Endothelial cell of umbilical vein (primary cell): ENCODE measurements around the gene MAL. TPM values are rescaled to one million over a fixed set of nuclear protein-coding genes. Genes with fewer than 3 reads are reported as not detected.

Experiments
- BruUV-seq: library from RNA; stranded (reverse); fragments of 400-500 nt; replicated peaks from 2 replicates; lab custom pipeline; 2021; lab: Mats Ljungman, UMichigan
- CTCF ChIA-PET: fragments of 300-600, 350-600 bp; sonication (Branson Sonifier 250); formaldehyde crosslinking; loops from one replicate; lab custom pipeline; 2021; ENCODE audit warnings: antibody characterized with exemption, inconsistent platforms; lab: Charles Lee
- POLR2A ChIA-PET: fragments of 300-600, 350-600 bp; sonication (Branson Sonifier 250); formaldehyde crosslinking; loops from one replicate; lab custom pipeline; 2021; ENCODE audit warnings: antibody characterized with exemption, inconsistent platforms; lab: Charles Lee
- DNase-seq: peaks from one replicate; pipeline ENCODE4 v3.0.0-alpha.2; 2011; ENCODE audit warnings: low read depth, low spot score
- FAIRE-seq: peaks from 2 replicates; lab custom pipeline; 2011; peaks lifted over from hg19 to GRCh38; lab: Jason Lieb, UNC
- H2AFZ ChIP-seq: 2 replicates; pipeline ENCODE4 v1.6.0; 2012; ENCODE audit warnings: low read depth, low read length, control low read depth, inconsistent platforms
- H3K27ac ChIP-seq: 2 replicates; pipeline ENCODE4 v1.5.1; 2011; ENCODE audit warnings: low read depth, mild to moderate bottlenecking, control low read depth, low read length, moderate library complexity; ENCODE audit not compliant: insufficient read depth
- H3K27me3 ChIP-seq, 2 experiments: 2 replicates each; pipeline versions ENCODE4 v1.6.0 to v1.6.1; 2011; ENCODE audit warnings: low read length in 2 of 2, mixed read lengths in 1 of 2; ENCODE audit not compliant: control insufficient read depth in 2 of 2, insufficient read depth in 2 of 2
- H3K36me3 ChIP-seq, 2 experiments: 2 replicates in 1 of 2; 3 replicates in 1 of 2; pipeline ENCODE4 v1.5.1; 2011; ENCODE audit warnings: low read length in 2 of 2, mild to moderate bottlenecking in 1 of 2, moderate library complexity in 1 of 2; ENCODE audit not compliant: control insufficient read depth in 2 of 2, insufficient read depth in 2 of 2; ENCODE audit errors: extremely low read depth in 1 of 2
- H3K4me1 ChIP-seq: 3 replicates; pipeline ENCODE4 v1.5.1; 2011; ENCODE audit warnings: mild to moderate bottlenecking, low read length; ENCODE audit not compliant: control insufficient read depth, insufficient read depth; ENCODE audit errors: extremely low read depth
- H3K4me2 ChIP-seq: 2 replicates; pipeline ENCODE4 v1.6.1; 2011; ENCODE audit warnings: low read length, control low read depth, mixed read lengths; ENCODE audit not compliant: insufficient read depth
- H3K4me3 ChIP-seq, 3 experiments: fragments of 200-600 bp in 1 of 3; sonication (generic), shearing (Covaris generic) in 1 of 3; replicated peaks in 1 of 3; 2 replicates each; pipeline ENCODE4 v1.5.1; 2011 to 2016; ENCODE audit warnings: control low read depth in 3 of 3, low read length in 3 of 3, mild to moderate bottlenecking in 2 of 3, inconsistent platforms in 1 of 3, low read depth in 1 of 3, moderate library complexity in 1 of 3; ENCODE audit not compliant: insufficient read depth in 1 of 3
- H3K79me2 ChIP-seq: 2 replicates; pipeline ENCODE4 v1.6.0; 2012; ENCODE audit warnings: low read length, inconsistent platforms; ENCODE audit not compliant: control insufficient read depth, insufficient read depth
- H3K9ac ChIP-seq: replicated peaks from 2 replicates; pipeline ENCODE3; 2011; ENCODE audit warnings: low read length, control low read depth; ENCODE audit not compliant: insufficient read depth; ENCODE audit errors: extremely low read depth
- H3K9me1 ChIP-seq: replicated peaks from 3 replicates; pipeline ENCODE4 v1.6.0; 2011; ENCODE audit warnings: mild to moderate bottlenecking, low read length; ENCODE audit not compliant: control insufficient read depth, insufficient read depth; ENCODE audit errors: extremely low read depth
- H3K9me3 ChIP-seq: replicated peaks from 2 replicates; pipeline ENCODE4 v1.5.1; 2012; ENCODE audit warnings: low read length, inconsistent platforms; ENCODE audit not compliant: control insufficient read depth, insufficient read depth
- H4K20me1 ChIP-seq: replicated peaks from 2 replicates; pipeline ENCODE3; 2011; ENCODE audit warnings: mild to moderate bottlenecking, low read length; ENCODE audit not compliant: control insufficient read depth, insufficient read depth; ENCODE audit errors: extremely low read depth
- EZH2 ChIP-seq: IDR thresholded peaks from 2 replicates; pipeline ENCODE4 v1.6.1; 2012; ENCODE audit warnings: borderline replicate concordance, low read depth, mild to moderate bottlenecking, moderate library complexity, low read length, inconsistent platforms; ENCODE audit not compliant: severe bottlenecking
- FOS ChIP-seq: IDR thresholded peaks from 2 replicates; pipeline ENCODE4 v1.6.1; 2011; ENCODE audit warnings: mild to moderate bottlenecking, low read length, moderate library complexity, borderline replicate concordance; ENCODE audit not compliant: insufficient read depth
- GATA2 ChIP-seq: IDR thresholded peaks from 2 replicates; pipeline ENCODE4 v1.7.0; 2011; ENCODE audit warnings: low read depth, mild to moderate bottlenecking, moderate library complexity, mixed read lengths, low read length; ENCODE audit not compliant: insufficient read length, insufficient read depth
- JUN ChIP-seq: IDR thresholded peaks from 2 replicates; pipeline ENCODE4 v1.6.1; 2011; ENCODE audit warnings: borderline replicate concordance, low read depth; ENCODE audit not compliant: insufficient read length, insufficient read depth
- MYC ChIP-seq: IDR thresholded peaks from one replicate; pipeline ENCODE4 v1.6.1; 2011; ENCODE audit warnings: mild to moderate bottlenecking, low read depth, low read length
- POLR2A ChIP-seq: IDR thresholded peaks from 2 replicates; pipeline ENCODE4 v1.6.1; 2012; ENCODE audit warnings: low read depth, mild to moderate bottlenecking, control low read depth, low read length
- POLR2AphosphoS5 ChIP-seq: IDR thresholded peaks from 2 replicates; pipeline ENCODE4 v1.6.1; 2012; ENCODE audit warnings: low read depth, mild to moderate bottlenecking, control low read depth, low read length, moderate library complexity; ENCODE audit not compliant: insufficient read depth
- dilution Hi-C: fragments of 300-500 bp; cut with MboI; formaldehyde crosslinking; loops from one replicate; pipeline ENCODE4 v1.15.0; 2019; ENCODE audit warnings: low sequenced_read_pairs; ENCODE audit not compliant: extremely low pct_ligation_motif_present
- intact Hi-C: fragments of 100-400 bp; cut with micrococcal nuclease; formaldehyde crosslinking; loops from one replicate; pipeline ENCODE4 v1.10.0; 2022
- polyA plus RNA-seq, 4 experiments: library from polyadenylated mRNA; depleted of rRNA in 3 of 4; stranded (reverse) in 3 of 4; unstranded in 1 of 4; fragments of >200 nt; gene quantifications; 2 replicates each; pipeline versions ENCODE4 v1.2.1 to v1.2.3, GENCODE V29; 2011 to 2012; ENCODE audit warnings: missing spikeins in 1 of 4
- total RNA-seq: library from RNA; stranded (reverse); gene quantifications from 2 replicates; pipeline ENCODE4 v1.2.3, GENCODE V29; 2021
- TF ChIP-seq, protein P1 (sequence below), 2 donors: IDR thresholded peaks; 1 replicate in 1 of 2; 2 replicates in 1 of 2; pipeline ENCODE4 v1.5.1; 2011; ENCODE audit warnings: low read length in 2 of 2, mild to moderate bottlenecking in 2 of 2, moderate library complexity in 2 of 2, control low read depth in 1 of 2, inconsistent platforms in 1 of 2, low read depth in 1 of 2; ENCODE audit not compliant: insufficient read depth in 1 of 2; ENCODE audit errors: extremely low read depth in 1 of 2
- TF ChIP-seq, protein P2 (sequence below): IDR thresholded peaks from 2 replicates; pipeline ENCODE4 v1.6.1; 2011; ENCODE audit not compliant: insufficient read depth, insufficient read length

MAL gene
- total and polyA plus RNA-seq, 2 donors (not counting 3 experiments of a cell fraction or from before 2014, with no cell fraction given) = not detected

DNA sequence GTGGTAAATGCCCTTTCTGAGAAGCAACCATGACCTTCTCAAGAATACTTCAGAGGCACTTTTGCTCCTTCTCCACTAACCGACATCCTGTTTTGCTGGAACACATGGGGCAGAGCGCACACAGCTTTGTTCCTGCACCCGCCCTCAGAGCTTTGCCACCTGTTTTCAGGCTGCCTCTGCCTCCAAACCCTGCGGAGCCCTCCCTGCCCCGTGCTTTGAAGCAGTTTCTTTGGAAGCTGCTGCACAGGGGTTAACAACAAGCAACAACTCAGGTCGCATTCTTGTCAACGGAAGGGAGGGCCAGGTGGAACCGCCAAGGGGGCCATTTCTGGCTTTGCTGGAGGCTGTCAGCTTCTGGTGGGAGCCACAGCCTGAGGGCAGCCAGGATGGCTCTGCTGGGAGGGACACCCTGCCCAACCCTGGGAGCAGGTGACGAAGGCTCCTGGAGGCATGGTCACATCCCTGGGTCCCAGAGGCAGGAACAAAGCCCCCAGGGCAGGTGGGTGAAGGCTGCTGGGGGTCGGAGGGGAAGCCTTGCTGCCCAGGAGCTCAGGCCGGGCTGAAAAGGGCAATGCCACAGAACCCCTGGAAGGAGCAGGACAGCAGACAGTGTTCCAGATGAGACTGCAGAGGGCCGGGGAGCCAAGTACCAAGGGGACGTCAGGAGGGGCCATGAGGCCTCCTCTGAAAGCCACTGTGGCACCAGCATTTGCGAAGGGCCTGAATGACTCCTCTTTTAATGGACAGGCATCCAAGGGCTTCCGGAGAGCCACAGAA lies 49.3 kb downstream of the MAL start:
- Histone ChIP-seq H3K27me3 (peaks cover 9 to 14% of the 10 kb centered on the region in 2 experiments), H3K4me1 (no peaks in the 10 kb centered on the region), H3K4me2 (no peak overlapping the region), H3K36me3 (no peaks in the 10 kb centered on the region), H2AFZ (no peak overlapping the region), H4K20me1 (no peaks in the 10 kb centered on the region), H3K27ac (no peak overlapping the region), H3K9ac (no peak overlapping the region), H3K4me3 (no peak overlapping the region), H3K79me2 (no peaks in the 10 kb centered on the region), H3K9me3 (no peaks in the 10 kb centered on the region), H3K9me1 (no peaks in the 10 kb centered on the region)
- no peak for TF ChIP-seq GATA2
- no peak for TF ChIP-seq POLR2A
- TF ChIP-seq, protein P1, sequence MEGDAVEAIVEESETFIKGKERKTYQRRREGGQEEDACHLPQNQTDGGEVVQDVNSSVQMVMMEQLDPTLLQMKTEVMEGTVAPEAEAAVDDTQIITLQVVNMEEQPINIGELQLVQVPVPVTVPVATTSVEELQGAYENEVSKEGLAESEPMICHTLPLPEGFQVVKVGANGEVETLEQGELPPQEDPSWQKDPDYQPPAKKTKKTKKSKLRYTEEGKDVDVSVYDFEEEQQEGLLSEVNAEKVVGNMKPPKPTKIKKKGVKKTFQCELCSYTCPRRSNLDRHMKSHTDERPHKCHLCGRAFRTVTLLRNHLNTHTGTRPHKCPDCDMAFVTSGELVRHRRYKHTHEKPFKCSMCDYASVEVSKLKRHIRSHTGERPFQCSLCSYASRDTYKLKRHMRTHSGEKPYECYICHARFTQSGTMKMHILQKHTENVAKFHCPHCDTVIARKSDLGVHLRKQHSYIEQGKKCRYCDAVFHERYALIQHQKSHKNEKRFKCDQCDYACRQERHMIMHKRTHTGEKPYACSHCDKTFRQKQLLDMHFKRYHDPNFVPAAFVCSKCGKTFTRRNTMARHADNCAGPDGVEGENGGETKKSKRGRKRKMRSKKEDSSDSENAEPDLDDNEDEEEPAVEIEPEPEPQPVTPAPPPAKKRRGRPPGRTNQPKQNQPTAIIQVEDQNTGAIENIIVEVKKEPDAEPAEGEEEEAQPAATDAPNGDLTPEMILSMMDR (IDR thresholded peaks at IDR 0.05; ENCODE audit: extremely low read depth in 1 of 2, insufficient read depth in 1 of 2, low read depth in 1 of 2, low read length in 2 of 2) = no peak
- TF ChIP-seq POLR2AphosphoS5 = no peak
- no peak for TF ChIP-seq JUN
- TF ChIP-seq EZH2 = no peak
- TF ChIP-seq MYC = no peak
- TF ChIP-seq, protein P2, sequence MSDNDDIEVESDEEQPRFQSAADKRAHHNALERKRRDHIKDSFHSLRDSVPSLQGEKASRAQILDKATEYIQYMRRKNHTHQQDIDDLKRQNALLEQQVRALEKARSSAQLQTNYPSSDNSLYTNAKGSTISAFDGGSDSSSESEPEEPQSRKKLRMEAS = no peak
- TF ChIP-seq FOS = no peak
- intact Hi-C loops (loop anchor here (5.0 kb wide), 1 partner anchor 92 kb away; the partner anchor contains the start of gene ZNF2), dilution Hi-C loops (no loop called here)
- ChIA-PET CTCF (interaction anchor here (0.9 to 1.8 kb wide), 3 partner anchors 10 to 88 kb away, joined by 3 to 16 read pairs (median 3); no protein-coding TSS in a partner anchor), POLR2A (no interaction called here)
- FAIRE-seq (no peak), DNase-seq (no peak)
- BruUV-seq = no TSS peak
